Measurements from ENCODE around the gene PKMYT1. TPM values are rescaled to one million over a fixed set of nuclear protein-coding genes. Genes with fewer than 3 reads are reported as not detected.
"Not testable (repeated sequence)": the region's sequence is repeated elsewhere in the genome, so short reads cannot be mapped to it uniquely, and the experiment has no call there.

The PKMYT1 gene
- polyA plus RNA-seq, 4 donors = 13.1 to 26.8 (median 16.5) TPM

DNA sequence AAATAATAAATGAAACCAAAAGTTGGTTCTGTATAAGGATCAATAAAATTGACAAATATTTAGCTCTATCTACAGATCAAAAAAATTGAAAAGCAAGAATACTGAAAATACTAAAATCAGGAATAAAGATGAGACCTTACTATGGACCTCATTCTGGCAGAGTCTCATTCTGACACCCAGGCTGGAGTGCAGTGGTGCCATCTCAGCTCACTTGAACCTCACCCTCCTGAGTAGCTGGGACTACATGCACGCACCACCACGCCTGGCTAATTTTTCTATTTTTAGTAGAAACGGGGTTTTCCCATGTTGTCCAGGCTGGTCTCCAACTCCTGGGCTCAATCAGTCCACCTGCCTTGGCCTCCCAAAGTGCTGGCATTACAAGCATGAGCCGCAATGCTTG, 38.2 kb downstream of the PKMYT1 start:
- DNase-seq (ENCODE audit: low read depth in 4 of 4, low spot score in 3 of 4) = no peak

DNA sequence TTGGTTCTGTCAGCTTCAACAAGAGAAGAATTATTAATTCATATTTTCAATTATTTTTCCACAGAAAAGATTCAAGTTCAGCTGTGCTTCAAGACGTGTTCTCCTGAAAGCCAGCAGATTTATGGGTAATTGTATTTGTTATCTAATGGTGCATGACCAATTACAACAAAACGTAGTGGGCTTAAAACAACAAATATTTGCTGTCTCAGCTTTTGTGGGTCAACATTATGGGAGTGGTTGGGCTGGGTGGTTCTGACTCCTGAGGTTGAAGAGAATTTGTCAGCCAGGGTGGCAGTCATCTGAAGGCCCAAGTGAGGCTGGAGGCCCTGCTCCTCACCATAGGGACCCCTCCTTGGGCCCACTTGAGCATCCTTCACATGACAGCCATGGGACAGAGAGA, 40.3 kb downstream of the PKMYT1 start:
- no peak for DNase-seq (ENCODE audit: low read depth in 4 of 4, low spot score in 3 of 4)

DNA sequence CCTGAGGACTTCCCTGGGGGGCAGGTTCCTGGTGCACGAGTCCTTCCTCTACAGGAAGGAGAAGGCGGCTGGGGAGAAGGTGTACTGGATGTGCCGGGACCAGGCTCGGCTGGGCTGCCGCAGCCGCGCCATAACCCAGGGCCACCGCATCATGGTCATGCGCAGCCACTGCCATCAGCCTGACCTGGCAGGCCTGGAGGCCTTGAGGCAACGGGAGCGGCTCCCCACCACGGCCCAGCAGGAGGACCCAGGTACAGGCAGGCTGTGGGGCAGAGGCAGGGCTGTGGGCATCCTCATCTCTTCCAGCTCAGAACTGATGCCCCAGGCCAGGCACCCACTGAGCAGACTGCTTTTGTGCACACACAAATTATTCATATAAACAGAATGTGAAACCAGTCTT, 42.0 kb downstream of the PKMYT1 start:
- no peak for DNase-seq (ENCODE audit: low read depth in 4 of 4, low spot score in 3 of 4)

DNA sequence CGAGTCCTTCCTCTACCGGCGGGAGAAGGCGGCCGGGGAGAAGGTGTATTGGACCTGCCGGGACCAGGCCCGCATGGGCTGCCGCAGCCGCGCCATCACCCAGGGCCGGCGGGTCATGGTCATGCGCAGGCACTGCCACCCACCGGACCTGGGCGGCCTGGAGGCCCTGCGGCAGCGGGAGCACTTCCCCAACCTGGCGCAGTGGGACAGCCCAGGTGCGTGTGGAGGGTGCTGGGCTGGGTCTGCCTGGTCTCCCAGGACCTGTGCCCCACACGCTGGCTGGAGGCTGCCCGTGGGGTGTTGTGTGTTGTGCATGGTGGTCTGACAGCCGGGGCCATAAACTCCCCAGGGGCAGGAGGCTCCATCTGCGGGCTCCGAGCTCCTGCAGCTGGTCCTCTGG, 43.1 kb downstream of the PKMYT1 start:
- no peak for DNase-seq (ENCODE audit: low read depth in 4 of 4, low spot score in 3 of 4)

DNA sequence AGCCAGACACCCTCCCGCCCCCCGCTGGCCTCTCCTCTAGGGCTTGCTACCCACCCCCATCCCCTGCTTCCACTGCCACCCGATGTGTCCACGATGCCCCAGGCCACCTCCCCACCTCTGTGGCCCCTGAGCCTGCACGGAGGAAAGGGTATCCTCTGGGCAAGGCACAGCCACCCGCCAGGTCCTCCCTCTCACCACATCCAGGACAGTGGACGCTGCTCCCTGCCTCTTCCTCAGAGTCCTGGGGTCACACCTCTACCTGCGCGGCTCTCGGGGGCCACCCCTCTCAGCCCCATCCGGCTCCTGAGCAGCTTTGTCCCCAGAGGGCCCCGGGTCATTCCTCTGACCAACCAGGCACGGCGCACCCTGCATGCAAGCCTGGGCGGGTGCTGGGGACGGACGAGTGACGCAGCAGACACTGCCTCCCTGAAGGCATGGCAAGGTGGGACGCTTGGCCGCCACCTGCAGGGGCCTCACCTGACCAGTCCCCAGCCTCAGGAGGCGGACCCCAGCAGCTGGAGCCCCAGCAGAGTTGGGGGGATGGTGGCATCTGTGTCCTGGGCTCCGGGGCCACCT, 43.7 kb downstream of the PKMYT1 start:
- DNase-seq (ENCODE audit: low read depth in 4 of 4, low spot score in 3 of 4) = no peak

DNA sequence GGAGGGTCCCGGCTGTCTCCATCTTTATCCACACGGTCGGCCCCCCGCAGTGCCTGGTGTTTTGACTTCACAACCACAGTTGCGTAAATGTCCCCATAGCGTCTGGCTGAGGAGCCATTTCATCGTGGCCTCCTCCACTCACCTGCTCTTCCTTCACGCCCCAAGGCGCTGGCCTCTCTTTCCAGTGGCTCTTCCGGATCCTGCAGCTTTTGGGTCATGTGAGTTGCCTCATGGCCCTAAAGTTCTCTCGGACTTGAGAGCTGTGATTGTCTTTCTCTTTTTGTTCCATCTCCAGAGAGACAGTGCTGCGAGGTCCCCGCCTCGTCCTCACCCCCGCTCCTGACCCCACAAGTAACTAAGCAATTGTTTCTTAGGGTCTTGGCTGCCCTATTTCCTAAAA, 45.8 kb downstream of the PKMYT1 start:
- DNase-seq (ENCODE audit: low read depth in 4 of 4, low spot score in 3 of 4) = no peak

DNA sequence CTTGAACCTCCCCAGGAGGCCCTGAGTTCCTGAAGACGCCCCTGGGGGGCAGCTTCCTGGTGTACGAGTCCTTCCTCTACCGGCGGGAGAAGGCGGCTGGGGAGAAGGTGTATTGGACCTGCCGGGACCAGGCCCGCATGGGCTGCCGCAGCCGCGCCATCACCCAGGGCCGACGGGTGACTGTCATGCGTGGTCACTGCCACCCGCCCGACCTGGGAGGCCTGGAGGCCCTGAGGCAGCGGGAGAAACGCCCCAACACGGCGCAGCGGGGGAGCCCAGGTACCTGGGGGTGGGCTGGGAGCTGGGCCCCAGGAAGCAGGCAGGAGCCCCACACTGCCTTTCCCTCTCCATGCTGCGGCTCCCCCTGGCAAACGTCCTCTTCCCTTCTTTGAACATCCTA, 46.5 kb downstream of the PKMYT1 start:
- DNase-seq (ENCODE audit: low read depth in 4 of 4, low spot score in 3 of 4) = no peak

DNA sequence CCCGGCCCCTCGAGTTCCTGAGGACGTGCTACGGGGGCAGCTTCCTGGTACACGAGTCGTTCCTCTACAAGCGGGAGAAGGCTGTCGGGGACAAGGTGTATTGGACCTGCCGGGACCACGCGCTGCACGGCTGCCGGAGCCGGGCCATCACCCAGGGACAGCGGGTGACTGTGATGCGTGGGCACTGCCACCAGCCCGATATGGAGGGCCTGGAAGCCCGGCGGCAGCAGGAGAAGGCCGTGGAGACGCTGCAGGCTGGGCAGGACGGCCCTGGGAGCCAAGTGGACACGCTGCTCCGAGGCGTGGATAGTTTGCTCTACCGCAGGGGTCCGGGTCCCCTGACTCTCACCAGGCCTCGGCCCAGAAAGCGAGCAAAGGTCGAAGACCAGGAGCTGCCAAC, 47.1 kb downstream of the PKMYT1 start:
- no peak for DNase-seq (ENCODE audit: low read depth in 4 of 4, low spot score in 3 of 4)

DNA sequence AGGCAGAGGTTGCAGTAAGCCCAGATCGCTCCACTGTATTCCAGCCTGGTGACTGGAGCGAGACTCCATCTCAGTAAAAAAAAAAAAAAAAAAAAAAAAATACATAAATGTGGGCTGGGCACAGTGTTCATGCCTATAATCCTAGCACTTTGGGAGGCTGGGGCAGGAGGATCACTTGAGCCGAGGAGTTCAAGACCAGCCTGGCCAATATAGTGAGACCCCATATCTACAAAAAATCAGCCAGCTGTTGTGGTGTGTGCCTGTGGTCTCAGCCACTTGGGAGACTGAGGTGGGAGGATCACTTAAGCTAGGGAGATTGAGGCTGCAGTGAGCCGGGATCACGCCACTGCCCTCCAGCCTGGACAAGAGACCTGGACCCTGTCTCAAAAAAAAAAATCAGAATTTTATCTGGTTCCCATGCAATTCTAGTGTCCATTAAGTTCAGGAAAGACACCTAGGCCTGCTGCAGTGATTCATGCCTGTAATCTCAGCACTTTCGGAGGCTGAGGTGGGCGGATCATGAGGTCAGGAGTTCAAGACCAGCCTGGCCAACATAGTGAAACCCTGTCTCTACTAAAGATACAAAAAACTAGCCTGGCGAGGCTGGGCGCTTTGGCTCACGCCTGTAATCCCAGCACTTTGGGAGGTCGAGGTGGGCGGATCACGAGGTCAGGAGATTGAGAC, 48.9 kb downstream of the PKMYT1 start:
- not testable (repeated sequence) for DNase-seq (ENCODE audit: low read depth in 4 of 4, low spot score in 3 of 4)

DNA sequence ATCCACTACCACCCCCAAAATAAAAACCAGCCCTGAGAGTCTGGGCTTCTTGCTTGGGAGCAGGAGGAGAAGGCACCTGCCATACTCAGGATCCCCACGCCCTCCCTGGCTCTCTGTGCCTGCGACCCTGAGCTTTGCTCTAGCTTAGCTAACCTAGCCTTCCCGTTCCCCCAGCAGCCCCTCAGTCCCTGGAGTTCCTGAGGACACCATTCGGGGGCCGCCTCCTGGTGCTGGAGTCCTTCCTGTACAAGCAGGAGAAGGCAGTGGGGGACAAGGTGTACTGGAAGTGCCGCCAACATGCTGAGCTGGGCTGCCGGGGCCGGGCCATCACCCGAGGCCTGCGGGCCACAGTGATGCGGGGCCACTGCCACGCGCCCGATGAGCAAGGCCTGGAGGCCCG, 50.0 kb downstream of the PKMYT1 start:
- DNase-seq (ENCODE audit: low read depth in 4 of 4, low spot score in 3 of 4) = no peak

DNA sequence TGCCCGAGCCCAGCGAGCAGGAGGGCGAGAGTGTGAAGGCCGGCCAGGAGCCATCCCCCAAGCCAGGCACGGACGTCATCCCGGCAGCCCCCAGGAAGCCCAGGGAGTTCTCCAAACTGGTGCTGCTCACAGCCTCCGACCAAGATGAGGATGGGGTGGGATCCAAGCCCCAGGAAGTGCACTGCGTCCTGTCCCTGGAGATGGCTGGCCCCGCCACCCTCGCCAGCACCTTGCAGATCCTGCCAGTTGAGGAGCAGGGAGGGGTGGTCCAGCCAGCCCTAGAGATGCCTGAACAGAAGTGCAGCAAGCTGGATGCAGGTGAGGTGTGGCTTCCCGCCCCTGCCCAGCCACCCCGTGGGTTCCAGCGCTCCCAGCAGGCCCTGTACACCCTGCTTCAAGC, 50.6 kb downstream of the PKMYT1 start:
- no peak for DNase-seq (ENCODE audit: low read depth in 4 of 4, low spot score in 3 of 4)

DNA sequence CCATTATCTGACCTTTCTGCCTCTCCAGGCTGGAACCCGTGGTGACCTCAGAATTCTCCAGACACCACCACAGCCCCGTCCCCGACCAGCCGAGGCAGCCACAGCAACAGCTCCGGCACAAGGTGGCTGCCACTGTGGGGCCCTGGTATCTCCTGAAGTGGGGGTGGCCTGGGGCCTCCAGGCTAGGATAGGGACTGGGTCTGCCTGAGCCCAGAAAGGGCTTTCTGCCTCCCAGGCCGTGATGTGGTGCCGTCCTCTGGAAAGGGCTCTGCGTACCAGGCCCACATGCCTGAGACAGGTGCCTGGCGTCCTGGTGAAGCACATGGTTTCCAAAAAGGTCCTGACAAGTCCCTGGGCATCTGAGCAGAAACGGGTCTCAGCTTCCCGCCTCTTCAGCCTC, 51.5 kb downstream of the PKMYT1 start:
- DNase-seq (ENCODE audit: low read depth in 4 of 4, low spot score in 3 of 4) = no peak

DNA sequence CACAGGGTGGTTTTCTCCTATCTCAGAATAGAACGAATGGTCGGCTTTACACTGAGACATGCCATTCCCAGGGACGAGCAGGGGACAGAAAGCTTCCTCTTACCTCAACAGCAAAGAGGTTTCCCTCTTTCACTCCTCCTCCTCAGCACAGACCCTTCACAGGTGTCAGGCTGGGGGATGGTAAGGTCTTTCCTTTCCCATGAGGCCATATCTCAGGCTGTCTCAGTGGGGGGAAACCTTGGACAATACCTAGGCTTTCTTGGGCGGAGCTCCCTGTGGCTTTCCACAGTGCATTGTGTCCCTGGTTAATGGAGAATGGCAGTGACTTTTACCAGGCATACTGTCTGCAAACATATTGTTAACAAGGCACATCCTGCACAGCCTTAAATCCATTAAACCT, 52.1 kb downstream of the PKMYT1 start:
- not testable (repeated sequence) for DNase-seq (ENCODE audit: low read depth in 4 of 4, low spot score in 3 of 4)

DNA sequence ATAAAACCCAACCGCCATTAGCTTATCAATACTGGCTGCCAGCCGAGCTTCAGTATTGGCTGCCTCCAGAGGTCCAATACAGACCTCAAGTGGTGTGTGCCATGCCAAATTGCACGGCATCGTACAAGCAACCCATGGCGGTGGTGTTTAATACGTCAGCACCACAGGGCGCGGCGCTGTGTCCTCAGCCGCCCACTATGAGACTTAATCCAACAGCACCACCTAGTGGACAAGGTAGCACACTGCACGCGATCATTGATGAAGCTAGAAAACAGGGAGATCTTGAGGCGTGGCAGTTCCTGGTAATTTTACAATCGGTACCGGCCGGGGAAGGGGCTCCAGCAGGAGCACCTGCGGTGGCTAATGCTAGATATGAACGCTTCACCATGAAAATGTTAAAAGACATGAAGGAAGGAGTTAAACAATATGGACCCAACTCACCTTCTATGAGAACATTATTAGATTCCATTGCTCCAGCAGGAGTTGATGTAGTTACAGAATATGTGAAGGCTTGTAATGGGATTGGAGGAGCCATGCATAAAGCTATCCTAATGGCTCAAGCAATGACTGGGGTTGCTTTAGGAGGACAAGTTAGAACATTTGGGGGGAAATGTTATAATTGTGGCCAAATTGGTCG, 53.1 kb downstream of the PKMYT1 start:
- peak in 3 of 4 donors; percentile 53 to 81 (median 62) for DNase-seq (ENCODE audit: low read depth in 4 of 4, low spot score in 3 of 4)

DNA sequence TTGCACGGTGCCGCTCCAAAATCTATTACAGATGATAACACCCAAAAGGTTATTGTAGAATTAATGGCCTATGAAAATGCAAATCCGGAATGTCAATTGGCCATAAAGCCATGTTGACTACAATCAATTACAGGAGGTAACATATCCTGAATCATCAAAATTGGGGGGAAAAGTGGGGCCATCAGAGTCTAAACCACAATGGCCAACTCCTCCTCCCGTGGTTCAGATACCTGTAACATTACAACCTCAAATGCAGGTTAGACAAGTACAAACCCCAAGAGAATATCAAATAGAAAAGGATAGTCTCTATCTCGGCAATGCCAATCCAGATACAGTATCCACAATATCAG, 53.6 kb downstream of the PKMYT1 start:
- DNase-seq (ENCODE audit: low read depth in 4 of 4, low spot score in 3 of 4) = no peak

DNA sequence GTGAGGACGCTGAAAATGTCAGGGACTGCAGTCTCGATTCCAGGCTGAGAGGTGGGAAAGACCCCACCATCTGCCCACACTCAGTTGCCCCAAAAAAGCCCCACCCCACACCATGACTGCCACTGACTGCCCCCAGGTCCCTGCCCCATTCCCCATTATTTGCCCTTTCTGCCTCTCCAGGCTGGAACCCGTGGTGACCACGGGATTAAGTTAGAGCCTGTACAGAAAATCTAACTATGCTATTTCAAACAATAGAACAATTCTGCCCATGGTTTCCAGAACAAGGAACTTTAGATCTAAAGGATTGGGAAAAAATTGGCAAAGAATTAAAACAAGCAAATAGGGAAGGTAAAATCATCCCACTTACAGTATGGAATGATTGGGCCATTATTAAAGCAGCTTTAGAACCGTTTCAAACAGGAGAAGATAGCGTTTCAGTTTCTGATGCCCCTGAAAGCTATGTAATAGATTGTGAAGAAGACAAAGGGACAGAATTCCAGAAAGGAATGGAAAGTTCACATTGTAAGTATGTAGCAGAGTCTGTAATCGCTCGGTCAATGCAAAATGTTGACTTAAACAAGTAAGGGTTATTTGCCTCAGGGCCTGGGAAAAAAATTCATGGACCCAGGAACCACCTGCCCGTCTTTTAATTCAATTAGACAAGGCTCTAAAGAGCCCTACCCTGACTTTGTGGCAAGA, 54.1 kb downstream of the PKMYT1 start:
- no peak for DNase-seq (ENCODE audit: low read depth in 4 of 4, low spot score in 3 of 4)

DNA sequence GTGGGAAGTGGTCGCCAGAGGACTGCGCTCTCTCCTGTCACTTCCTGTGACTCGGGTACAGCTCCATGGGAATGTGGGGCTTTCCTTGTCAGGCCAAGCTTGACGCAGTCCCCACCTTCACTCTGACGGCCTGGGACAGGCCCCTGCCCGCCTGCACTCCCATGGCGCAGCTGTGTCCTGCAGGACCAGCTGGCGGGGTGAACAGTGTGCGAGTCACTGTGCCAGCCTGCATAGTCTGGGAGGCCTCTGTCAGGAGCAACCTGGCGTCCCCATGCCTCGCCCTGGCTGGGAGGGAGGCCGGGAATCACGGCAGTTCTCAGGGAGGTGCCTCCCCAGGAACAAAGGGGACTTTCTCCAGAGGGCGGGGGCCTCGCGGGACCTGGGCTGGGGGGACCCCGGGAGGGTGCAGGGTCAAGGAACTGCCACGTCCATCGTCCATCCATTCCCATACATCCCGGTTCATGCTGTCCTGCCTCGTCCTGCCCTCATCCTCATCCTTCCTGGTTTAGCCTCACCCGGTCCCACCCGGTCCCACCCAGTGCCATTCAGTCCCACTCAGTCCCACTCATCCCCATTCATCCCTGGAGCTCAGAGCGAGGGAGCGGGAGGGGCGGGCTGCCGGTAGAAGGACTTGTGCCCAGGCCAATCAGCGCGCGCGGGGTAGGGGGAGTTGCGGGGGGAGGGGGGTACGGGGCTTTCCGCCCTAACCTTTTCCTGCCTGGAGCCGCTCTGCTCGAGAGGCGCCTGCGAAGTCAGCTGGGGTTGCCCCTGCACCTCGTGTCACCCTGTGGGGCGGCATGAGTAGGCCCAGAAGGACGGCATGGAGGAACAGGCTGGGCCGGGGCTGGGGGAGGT, 55.1 kb downstream of the PKMYT1 start:
- no peak for DNase-seq (ENCODE audit: low read depth in 4 of 4, low spot score in 3 of 4)

DNA sequence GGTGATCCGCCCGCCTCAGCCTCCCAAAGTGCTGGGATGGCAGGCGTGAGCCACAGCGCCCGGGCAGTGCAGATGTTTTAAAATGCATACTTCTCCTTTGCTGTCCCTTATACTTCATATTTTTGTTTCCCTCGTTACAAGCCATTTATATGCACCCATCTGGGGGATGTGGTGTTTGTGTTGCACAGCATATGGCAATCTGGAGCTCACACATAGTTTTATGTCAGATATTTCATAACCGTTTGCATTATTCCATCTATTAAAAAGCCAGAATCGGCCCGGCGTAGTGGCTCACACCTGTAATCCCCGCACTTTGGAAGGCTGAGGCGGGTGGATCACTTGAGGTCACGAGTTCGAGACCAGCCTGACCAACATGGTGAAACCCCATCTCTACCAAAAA, 56.8 kb downstream of the PKMYT1 start:
- no peak for DNase-seq (ENCODE audit: low read depth in 4 of 4, low spot score in 3 of 4)

Measured in left renal pelvis (tissue), 4 donors.